NCI-H1048 (cell line): Measurements from ENCODE around the gene LGI4.
"Not testable (repeated sequence)": the region's sequence is repeated elsewhere in the genome, so short reads cannot be mapped to it uniquely, and the experiment has no call there.

ENCODE experiments used
- DNase-seq: peaks from one replicate; lab custom pipeline; 2025; lab: John Stamatoyannopoulos, UW

LGI4 gene

GRCh38 chr19:35141837-35142605, 7.2 kb upstream of the LGI4 start:
- no peak for DNase-seq

DNA sequence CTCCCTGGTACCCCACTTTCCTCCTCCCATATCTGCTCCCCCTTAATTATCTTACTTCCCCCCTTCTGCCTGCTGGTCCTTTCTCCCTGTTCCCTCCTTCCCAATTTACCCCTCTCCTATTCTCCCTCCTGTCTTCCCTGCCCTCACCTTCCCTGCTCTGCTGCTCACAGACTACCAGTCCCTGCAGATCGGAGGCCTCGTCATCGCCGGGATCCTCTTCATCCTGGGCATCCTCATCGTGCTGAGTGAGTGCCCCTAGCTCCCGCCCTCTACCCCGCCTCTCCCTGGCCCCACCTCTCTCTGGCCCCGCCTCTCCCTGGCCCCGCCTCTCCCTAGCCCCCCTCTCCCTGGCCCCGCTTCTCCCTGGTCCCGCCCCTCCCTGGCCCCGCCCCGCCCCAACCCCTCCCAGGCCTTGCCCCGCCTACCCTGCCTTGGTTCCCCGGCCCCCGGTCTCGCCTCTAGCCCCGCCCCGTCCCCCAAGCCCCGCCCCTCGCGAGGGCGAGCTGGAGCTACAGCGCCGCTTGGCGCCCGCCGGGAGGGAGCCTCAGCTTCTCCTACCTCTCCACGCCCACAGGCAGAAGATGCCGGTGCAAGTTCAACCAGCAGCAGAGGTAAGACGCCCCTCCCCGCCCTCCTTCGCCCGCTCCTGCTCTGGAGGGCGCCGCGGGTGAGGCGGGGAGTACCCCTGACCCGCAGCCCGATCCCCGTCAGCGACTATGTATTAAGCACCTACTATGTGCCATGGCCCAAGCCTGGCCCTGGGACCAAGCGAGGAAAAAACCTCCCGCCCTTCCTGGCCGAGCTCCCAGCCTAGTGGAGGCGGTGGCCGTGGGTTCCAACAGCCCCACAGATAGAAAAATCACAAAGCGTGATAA, 6.3 kb upstream of the LGI4 start:
- peak; percentile 60 for DNase-seq

DNA sequence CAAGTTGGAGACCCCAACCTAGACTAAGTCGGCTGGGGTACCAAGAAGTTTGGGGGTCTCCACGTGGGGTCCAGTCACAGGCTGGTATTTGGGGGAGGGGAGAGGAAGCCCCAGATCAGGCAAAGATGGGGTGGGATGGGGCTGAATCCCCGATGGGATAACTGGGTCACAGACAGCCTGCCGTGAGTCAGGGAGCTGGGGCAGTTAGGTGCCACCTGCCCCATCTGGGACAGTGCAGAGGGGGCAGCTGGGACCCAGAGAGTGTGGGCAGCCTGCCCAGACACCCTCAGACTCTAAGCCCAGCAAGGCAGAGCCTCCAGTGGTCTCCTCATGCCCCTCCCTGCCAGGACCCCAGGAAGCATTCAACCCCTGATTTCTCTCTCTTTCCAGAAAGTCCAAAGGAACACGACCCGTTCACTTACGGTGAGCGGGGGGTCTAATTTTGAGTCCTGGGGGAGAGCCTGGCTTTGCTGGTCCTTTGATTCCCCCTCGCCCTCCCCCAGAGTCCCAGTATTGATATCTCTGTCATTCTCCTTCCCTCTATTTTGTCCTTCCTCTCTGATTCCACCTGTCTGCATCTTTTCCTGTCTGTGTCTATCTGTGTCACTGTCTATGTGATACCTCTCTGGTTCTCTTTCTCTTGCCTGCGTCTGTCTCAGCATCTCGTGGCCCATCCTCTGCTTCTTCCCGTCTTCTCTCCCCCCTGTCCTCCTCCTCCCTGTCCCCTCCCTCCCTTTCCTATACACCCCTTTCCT, 5.5 kb upstream of the LGI4 start:
- DNase-seq, result no peak

- DNase-seq, result no peak
These were observed 3.5 kb upstream of the LGI4 start, which contains the start of gene FXYD1 for GRCh38 chr19:35138305-35138892. Gene FXYD1 (plus strand): TSS chr19:35138824. CDS start chr19:35140080, 1,256 bp downstream.

GRCh38 chr19:35136977-35137702, 2.3 kb upstream of the LGI4 start:
- no peak for DNase-seq

DNA sequence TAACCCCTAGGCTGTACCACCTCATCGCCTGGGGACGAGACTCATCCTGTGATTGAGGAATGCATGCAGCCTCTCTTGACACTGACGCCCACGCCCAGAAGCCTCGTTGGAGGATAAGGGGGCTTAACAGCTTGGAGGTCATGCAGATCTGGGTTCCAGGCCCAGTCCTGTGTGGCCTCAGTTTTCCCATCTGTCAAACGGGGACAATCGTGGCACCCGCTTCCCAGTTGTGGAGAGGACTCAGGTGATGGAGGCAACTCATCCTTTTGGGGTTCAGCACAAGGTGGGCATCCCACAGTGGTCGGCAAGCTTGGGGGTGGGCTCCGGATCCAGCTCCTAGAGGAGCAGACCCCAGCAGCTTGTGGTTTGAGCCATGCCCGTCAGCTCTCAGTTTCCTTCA, 1.4 kb upstream of the LGI4 start:
- DNase-seq, result no peak

DNA sequence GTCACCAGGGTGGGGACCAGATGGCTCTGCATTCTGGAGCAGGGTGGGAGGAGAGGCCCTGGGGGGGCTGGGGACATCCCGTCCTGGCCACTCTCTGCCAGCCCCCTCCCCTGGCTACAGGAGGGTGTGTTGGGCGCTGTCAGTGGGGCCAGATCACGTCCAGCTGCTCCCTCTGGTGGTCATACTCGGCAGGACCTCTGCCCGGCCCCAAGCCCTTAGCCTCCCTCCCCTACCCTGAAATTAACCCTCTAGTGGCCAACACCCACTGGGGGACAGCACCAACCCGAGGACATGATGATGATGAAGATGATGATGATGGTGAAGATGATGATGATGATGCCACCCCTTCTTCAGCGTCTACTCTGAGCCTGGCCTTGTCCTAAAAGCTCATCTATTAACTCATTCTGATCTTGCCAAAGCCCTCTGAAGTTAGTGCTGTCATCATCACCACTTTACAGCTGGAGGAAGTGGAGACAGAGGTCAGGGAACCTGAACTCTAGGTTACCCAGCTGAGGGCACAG, 590 bp upstream of the LGI4 start:
- DNase-seq, result no peak

DNA sequence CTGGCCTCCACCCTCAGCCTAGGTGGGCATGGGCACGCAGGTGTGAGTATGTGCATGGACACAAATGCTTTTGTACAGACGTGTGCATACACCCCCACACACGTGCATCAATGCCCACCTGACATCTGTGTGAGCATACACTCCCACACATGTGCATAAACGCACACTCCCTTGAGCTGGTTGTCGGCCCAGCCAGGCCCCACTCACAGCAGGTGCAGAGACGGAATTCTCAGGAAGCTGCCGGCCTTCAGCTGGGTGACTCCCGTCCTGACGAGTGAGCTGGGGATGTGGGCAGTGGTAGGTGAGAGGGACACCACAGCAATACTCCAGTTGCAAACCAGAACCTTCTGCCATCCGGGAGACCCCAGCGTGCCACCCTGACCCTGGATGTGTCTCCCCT, 1.0 kb downstream of the LGI4 start:
- no peak for DNase-seq

GRCh38 chr19:35132254-35132653, 2.6 kb downstream of the LGI4 start:
- DNase-seq, result no peak

- no peak for DNase-seq
These were observed 3.8 kb downstream of the LGI4 start for GRCh38 chr19:35130761-35131720.

DNA sequence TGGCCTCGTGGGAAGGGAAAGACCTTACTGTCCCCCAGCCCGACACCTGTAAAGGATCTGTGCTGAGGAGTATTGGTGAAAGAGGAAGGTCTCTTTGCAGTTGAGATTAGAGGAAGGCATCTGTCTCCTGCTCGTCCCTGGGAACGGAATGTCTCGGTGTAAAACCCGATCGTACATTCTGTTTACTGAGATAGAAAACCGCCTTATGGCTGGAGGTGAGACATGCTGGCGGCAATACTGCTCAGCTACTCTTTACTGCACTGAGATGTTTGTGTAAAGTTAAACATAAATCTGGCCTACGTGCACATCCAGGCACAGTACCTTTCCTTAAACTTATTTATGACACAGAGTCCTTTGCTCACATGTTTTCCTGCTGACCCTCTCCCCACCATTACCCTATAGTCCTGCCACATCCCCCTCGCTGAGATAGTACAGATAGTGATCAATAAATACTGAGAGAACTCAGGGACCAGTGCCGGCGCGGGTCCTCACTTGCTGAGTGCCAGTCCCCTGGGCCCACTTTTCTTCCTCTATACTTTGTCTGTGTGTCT, 5.1 kb downstream of the LGI4 start:
- DNase-seq, result not testable (repeated sequence)

DNA sequence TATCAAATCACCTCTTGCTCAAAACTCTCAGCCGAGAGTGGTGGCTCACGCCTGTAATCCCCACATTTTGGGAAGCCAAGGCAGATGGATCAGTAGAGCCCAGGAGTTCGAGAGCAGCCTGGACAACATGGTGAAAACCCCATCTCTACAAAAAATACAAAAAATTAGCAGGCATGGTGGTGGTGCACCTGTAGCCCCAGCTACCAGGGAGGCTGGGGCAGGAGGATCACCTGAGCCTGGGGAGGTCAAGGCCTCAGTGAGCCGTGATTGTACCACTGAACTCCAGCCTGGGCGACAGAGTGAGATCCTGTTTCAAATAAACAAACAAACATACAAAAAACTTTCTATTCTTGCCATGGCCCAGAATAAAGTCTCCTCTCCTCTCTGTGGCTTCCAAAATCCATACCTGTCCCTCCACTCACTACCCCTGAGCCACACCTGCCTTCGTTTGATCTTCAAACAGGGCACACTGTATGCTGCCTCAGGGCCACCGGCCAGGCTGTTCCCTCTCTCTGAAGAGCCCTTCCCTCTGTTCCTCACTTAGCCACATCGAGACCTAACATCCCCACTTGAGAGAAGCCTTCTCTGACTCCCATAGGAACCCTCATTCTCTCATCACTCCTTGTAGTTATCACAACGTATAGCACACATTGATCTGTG, 6.3 kb downstream of the LGI4 start:
- DNase-seq, result no peak

DNA sequence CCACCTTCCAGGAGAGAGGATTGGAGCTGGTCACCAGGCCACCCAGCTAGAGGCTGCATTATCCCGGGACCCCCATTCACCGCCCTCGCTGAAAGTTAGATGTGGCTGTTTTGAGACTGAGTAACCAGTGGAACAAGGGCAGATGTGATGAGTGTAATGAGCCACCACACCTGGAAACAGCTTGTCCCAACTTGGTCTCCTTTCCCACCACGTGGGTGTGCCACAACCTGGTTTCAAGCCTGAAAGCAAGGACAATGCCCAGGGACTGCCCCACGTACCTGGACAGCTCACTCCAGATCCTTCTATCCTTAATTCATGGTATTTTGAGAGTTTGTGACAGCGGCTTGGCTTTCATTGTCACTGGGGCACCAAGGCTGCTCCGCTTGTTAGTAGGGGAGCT, 7.0 kb downstream of the LGI4 start:
- no peak for DNase-seq

DNA sequence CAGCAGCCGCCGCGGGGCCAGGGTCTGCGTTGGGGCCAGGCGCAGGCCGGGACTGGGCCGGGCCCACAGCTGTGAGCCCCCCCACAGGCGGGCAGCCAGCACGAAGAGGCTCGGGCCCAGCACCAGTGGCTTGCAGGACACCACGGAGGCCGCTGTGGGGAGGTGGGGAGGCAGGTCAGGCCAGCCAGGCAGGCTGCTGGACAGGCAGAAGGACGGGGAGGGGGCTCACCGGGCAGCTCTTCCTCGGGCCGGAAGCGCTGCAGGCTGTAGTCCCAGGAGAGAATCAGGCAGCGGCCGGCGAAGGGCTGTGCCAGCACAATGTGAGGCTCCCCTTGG, 8.3 kb downstream of the LGI4 start:
- no peak for DNase-seq

DNA sequence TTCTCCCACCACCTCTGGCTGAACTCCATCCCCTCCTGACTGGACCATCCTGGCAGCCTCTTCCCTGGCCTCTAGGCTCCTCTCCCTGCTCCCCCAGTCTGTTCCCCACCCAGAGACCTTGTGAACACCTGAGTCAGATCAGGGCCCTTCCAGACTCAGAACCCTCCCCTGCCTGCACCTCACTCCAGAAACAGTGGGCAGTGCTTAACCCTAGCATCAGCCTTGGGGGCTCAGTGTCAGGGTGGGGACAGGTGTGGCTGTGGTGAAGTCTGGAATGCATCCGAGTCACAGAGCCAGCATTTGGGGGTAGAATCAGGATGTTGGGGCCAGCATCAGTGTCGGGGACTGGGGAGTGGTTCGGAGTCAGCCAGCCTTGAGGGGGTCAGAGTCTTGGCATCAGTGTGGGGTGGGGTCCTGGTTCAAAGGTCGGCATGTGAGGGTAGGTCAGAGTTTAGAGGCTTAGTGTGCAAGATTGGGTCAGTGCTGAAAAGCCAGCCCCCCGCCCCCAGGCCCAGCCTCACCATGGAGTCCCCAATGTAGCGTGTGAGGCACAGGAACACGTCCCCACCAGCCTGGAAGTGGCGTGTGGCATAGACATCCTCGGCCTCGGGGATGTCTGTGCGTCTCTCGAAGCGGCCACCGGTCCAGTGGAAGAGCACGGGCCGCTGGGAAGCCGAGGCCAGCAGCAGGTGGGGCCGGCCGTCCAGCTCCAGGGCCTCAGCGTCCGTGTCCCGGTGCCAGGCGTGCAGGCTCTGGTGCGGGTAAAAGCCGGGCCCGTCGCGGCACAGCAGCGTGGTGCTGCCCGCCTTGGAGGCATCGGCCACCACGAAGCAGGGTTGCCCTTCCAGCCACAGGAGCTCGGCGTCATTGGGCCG, 8.9 kb downstream of the LGI4 start:
- DNase-seq, result no peak

- DNase-seq, result no peak
These were observed 9.6 kb downstream of the LGI4 start for GRCh38 chr19:35125270-35125717.

DNA sequence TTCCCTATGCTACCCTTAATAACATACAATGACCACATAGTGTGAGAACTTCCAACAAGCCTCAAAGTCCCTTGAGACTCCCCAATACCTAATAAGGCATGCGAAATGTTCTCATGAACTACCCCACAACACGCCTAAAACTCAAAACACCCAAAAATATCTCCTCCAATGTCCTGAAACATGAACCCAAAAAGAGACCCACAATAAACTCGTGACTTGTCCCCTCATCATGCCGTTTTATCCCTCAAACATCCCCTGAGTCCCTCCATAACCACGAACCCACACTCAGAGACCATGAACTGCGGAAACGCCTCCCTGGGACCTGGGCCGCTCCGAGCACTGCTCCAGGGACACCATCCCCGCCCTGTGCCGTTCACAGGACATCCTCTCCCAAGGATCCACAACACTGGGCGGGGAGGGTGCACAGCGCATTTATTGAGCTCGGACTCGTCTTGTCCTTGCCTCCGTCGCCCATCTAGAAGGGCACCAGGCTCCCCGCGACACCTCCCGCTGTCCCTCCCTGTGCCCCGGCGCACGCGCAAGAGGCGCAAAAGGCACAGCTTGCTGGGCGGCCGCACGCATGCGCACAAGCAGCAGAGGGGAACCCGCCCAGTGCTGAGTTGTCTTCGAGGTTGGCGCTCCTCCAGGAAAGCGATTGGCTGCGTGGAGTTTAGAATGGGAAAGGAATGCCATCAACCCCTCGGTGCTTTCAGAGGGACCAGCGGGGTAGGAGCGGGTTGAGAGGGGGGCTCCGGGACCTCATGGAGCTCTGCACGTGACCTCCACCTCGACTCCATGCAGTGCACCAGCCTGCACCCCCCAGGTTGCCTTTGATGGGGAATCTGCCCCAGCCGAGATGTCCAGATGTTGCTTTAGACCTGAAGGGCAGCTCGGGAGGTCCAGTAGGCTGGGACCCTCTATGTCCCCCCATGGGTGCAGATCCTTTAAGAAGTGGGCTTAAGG, 10.5 kb downstream of the LGI4 start:
- peak; percentile 75 for DNase-seq
